GM20000 (cell line): ENCODE data around the gene CLIC3.
"Not testable (repeated sequence)": the region's sequence is repeated elsewhere in the genome, so short reads cannot be mapped to it uniquely, and the experiment has no call there.

ENCODE experiments used
- DNase-seq: peaks from one replicate; pipeline ENCODE4 v3.0.0; 2012; ENCODE audit warnings: low spot score
- CTCF ChIP-seq: IDR thresholded peaks from 2 replicates; pipeline ENCODE4 v1.5.1; 2012; ENCODE audit warnings: mild to moderate bottlenecking, control low read depth; ENCODE audit errors: extremely low read depth, missing control alignments

The CLIC3 gene

GRCh38 chr9:137009217-137009616 lies 12.8 kb upstream of the CLIC3 start:
- DNase-seq: no peak
- TF ChIP-seq CTCF: no peak

GRCh38 chr9:137008312-137008711 lies 11.9 kb upstream of the CLIC3 start:
- no peak for DNase-seq
- no peak for TF ChIP-seq CTCF

- DNase-seq: no peak
- TF ChIP-seq CTCF: no peak
Observed at GRCh38 chr9:137007816-137008270, 11.5 kb upstream of the CLIC3 start.

GRCh38 chr9:137007108-137007815 lies 10.9 kb upstream of the CLIC3 start:
- DNase-seq: no peak

GRCh38 chr9:137006116-137007003 lies 10.0 kb upstream of the CLIC3 start:
- TF ChIP-seq CTCF: no peak
- DNase-seq: no peak

More at GRCh38 chr9:137007108-137007815, 10.9 kb upstream of the CLIC3 start:
- TF ChIP-seq CTCF: no peak

GRCh38 chr9:137004285-137004684 lies 7.9 kb upstream of the CLIC3 start:
- peak; percentile 20 for TF ChIP-seq CTCF
- not testable (repeated sequence) for DNase-seq

GRCh38 chr9:137002646-137003041 lies 6.3 kb upstream of the CLIC3 start:
- DNase-seq: no peak
- no peak for TF ChIP-seq CTCF
